OCI-LY7 (cell line): Measurements from ENCODE around the gene MAGEE1.

Source experiments
- CTCF ChIP-seq: fragments of 200-600 bp; sonication (generic); conservative IDR thresholded peaks from 2 replicates; pipeline ENCODE4 v1.5.1; 2014; ENCODE audit warnings: mild to moderate bottlenecking, antibody characterized with exemption, low read length, moderate library complexity, mixed read lengths
- EZH2phosphoT487 ChIP-seq: fragments of 200-600 bp; sonication (generic); IDR thresholded peaks from 2 replicates; pipeline ENCODE4 v1.6.1; 2018; ENCODE audit warnings: low read depth, borderline replicate concordance, mild to moderate bottlenecking, mixed run types, antibody characterized with exemption, low read length, moderate library complexity, mixed read lengths

- TF ChIP-seq CTCF (no peak), EZH2phosphoT487 (no peak)
Measured at GRCh38 chrX:76427560-76428242, at the start of gene MAGEE1.
